Lower lobe of right lung (tissue), 2 donors: Measurements from ENCODE around the gene REV1. TPM values are rescaled to one million over a fixed set of nuclear protein-coding genes. Genes with fewer than 3 reads are reported as not detected.
"Not testable (repeated sequence)": the region's sequence is repeated elsewhere in the genome, so short reads cannot be mapped to it uniquely, and the experiment has no call there.

ENCODE experiments used
- ATAC-seq, 2 donors: fragments of 200-7000 bp; cut with Tn5 transposase; one replicate each; pipeline ENCODE4 v1.9.1; 2020 to 2022; ENCODE audit warnings: mild to moderate bottlenecking in 2 of 2, moderate library complexity in 2 of 2
- DNase-seq: peaks from one replicate; pipeline ENCODE4 v3.0.0-alpha.2; 2020
- H3K27ac ChIP-seq: fragments of 200-600 bp; one replicate; pipeline ENCODE4 v1.8.0; 2022
- H3K27me3 ChIP-seq: fragments of 200-600 bp; one replicate; pipeline ENCODE4 v1.8.0; 2022; ENCODE audit warnings: low read depth
- H3K36me3 ChIP-seq: fragments of 200-600 bp; one replicate; pipeline ENCODE4 v1.8.0; 2022; ENCODE audit warnings: mild to moderate bottlenecking
- H3K4me1 ChIP-seq: fragments of 200-600 bp; one replicate; pipeline ENCODE4 v1.8.0; 2022
- H3K4me3 ChIP-seq: fragments of 200-600 bp; one replicate; pipeline ENCODE4 v1.8.0; 2022; ENCODE audit warnings: mild to moderate bottlenecking
- H3K9me3 ChIP-seq: fragments of 200-600 bp; one replicate; pipeline ENCODE4 v1.8.0; 2022
- intact Hi-C: fragments of 100-400 bp; cut with DNase I; formaldehyde crosslinking; loops from one replicate; pipeline ENCODE4 v1.11.0; 2022
- total RNA-seq: library from RNA; stranded (reverse); fragmentation: NEBNext Ultra II Directional; extraction: Animal tissue kit (Norgen Biotek cat#: 25700); gene quantifications from one replicate; pipeline ENCODE4 v1.2.1, GENCODE V29; 2021
- TF ChIP-seq, protein P1 (sequence below): fragments of 200-600 bp; IDR thresholded peaks from one replicate; pipeline ENCODE4 v1.8.0; 2022; ENCODE audit warnings: antibody characterized with exemption, mild to moderate bottlenecking
- donor health status: DM: no; HTN: yes; CAD: no; lungs with severe emphysema.

The REV1 gene
- total RNA-seq, 1 donor from 2014 or later, result 50.7 TPM

DNA sequence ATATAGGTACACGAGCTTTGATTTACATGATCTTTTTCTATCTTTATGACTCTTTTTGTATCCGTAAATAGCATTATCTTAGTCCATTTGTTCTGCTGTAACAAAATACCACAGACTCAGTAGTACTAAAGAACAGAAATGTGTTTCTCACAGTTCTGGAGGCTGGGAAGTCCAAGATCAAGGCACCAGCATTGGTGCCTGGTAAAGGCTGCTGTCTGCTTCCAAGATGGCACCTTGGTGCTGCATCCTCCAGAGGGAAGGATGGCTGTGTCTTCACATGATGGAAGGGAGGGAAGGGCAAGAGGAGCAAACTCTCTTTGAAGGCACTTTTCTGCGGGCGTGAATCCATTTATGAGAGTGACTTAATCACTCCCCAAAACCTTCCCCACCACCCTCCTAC, 116.7 kb downstream of the REV1 start:
- H3K36me3 ChIP-seq, result peaks cover 98% of the 10 kb centered on the region

DNA sequence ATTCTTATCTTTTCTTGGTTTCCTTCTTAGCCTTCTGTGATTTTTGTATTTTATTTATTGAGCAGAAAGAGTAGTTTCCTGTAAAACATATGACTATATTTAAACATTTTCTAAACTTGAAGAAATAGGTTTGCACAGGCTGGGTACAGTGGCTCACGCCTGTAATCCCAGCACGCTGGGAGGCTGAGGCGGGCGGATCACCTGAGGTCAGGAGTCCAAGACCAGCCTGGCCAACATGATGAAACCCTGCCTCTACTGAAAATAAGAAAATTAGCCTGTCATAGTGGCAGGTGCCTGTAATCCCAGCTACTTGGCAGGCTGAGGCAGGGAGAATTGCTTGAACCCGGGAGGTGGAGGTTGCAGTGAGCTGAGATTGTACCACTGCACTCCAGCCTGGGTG, 121.0 kb downstream of the REV1 start:
- ATAC-seq, DNase-seq, intact Hi-C loops: not testable (repeated sequence)

More for the DNA sequence above, 116.7 kb downstream of the REV1 start:
- intact Hi-C loops, result no loop called here
- Histone ChIP-seq H3K27ac (no peak overlapping the region), H3K9me3 (no peaks in the 10 kb centered on the region), H3K27me3 (no peaks in the 10 kb centered on the region), H3K4me3 (no peak overlapping the region), H3K4me1 (no peaks in the 10 kb centered on the region)
- DNase-seq, result no peak
- TF ChIP-seq, protein P1, sequence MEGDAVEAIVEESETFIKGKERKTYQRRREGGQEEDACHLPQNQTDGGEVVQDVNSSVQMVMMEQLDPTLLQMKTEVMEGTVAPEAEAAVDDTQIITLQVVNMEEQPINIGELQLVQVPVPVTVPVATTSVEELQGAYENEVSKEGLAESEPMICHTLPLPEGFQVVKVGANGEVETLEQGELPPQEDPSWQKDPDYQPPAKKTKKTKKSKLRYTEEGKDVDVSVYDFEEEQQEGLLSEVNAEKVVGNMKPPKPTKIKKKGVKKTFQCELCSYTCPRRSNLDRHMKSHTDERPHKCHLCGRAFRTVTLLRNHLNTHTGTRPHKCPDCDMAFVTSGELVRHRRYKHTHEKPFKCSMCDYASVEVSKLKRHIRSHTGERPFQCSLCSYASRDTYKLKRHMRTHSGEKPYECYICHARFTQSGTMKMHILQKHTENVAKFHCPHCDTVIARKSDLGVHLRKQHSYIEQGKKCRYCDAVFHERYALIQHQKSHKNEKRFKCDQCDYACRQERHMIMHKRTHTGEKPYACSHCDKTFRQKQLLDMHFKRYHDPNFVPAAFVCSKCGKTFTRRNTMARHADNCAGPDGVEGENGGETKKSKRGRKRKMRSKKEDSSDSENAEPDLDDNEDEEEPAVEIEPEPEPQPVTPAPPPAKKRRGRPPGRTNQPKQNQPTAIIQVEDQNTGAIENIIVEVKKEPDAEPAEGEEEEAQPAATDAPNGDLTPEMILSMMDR, result no peak
- ATAC-seq, result no peak

DNA sequence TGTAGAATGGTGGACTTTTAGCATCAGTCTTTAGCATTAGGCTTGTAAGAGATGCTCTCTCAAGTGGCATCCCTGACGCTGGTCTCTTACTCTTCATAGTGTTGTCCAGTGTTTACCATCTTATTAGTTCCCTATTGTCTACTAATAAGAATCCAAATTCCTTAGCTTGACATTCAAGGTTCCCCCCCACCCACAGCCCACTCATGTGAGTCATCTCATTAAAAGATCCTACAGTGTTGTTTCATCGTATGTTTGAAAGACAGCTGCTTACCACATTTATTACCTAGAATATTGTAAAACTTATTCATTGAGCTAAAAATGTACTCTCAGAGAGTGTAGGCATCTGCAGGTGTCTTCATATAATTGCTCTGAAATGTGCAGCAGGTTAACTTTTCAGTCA, 124.2 kb downstream of the REV1 start:
- Histone ChIP-seq H3K27me3 (no peaks in the 10 kb centered on the region), H3K36me3 (peaks cover 94% of the 10 kb centered on the region), H3K27ac (no peak overlapping the region), H3K4me1 (no peaks in the 10 kb centered on the region), H3K4me3 (no peak overlapping the region), H3K9me3 (no peaks in the 10 kb centered on the region)
- no peak for ATAC-seq
- intact Hi-C loops, result no loop called here
- TF ChIP-seq, protein P1, result no peak
- DNase-seq, result no peak

More for the DNA sequence above, 121.0 kb downstream of the REV1 start:
- H3K27me3 ChIP-seq, H3K9me3 ChIP-seq, H3K27ac ChIP-seq, H3K4me3 ChIP-seq, H3K4me1 ChIP-seq: not testable (repeated sequence)
- peaks cover 100% of the 10 kb centered on the region for H3K36me3 ChIP-seq

DNA sequence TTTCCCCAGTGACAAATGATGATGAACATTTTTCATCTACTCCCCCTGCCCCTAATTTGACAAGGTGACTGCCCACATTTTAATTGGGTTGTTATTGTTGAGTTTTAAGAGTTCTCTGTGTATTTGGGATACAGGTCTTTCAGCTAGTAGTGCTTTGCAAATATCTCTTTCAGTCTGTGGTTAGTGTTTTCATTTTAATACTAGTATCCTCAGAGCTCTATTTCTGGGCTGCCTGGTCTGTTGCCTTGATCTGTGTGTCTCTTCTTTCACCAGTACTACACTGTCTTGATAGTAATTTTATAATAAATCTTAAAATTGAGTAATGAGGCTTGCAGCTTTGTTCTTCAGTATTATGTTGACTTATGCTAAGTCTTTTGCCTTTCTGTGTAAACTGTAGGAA, 133.0 kb downstream of the REV1 start:
- ATAC-seq (no peak), DNase-seq (no peak)
- TF ChIP-seq, protein P1, result no peak
- Histone ChIP-seq H3K27me3 (no peaks in the 10 kb centered on the region), H3K9me3 (no peaks in the 10 kb centered on the region), H3K4me3 (no peak overlapping the region), H3K4me1 (no peaks in the 10 kb centered on the region), H3K36me3 (peaks cover 18% of the 10 kb centered on the region), H3K27ac (no peak overlapping the region)
- intact Hi-C loops, result no loop called here

DNA sequence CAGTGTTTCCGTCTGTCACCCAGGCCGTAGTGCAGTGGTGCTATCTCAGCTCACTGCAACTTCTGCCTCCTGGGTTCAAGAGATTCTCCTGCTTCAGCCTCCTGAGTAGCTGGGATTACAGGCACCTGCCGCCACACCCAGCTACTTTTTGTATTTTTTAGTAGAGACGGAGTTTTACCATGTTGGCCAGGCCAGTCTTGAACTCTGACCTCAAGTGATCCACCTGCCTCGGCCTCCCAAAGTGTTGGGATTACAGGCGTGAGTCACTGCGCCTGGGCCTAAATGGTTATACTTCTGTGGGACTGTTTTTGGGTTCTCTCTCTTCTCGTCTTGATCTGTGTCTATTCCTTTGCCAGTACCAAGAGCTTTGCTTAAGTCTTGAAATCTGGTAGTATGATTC, 135.0 kb downstream of the REV1 start:
- H3K4me1 ChIP-seq, intact Hi-C loops, ATAC-seq, H3K9me3 ChIP-seq, H3K27ac ChIP-seq, H3K27me3 ChIP-seq, H3K36me3 ChIP-seq, H3K4me3 ChIP-seq, DNase-seq: not testable (repeated sequence)

DNA sequence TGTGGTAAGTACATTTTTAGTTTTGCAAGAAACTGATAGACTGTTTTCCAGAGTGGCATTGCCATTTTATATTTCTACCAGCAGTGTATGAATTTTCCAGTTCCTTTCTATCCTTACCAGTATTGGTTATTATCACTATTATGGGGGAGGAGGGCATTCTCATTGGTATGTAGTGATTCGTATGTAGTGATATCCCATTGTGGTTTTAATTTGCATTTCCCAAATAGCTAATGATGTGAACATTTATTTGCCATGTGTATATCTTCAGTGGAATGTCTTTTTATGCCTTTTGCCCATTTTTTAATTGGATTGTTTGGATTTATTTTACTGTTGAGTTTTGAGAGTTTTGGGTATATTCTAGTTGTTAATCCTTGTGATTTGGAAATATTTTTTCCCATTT, 135.7 kb downstream of the REV1 start:
- Histone ChIP-seq H3K4me1 (peaks cover 11% of the 10 kb centered on the region), H3K36me3 (no peaks in the 10 kb centered on the region), H3K9me3 (no peaks in the 10 kb centered on the region), H3K27ac (no peak overlapping the region), H3K4me3 (no peak overlapping the region), H3K27me3 (no peaks in the 10 kb centered on the region)
- intact Hi-C loops, result no loop called here
- TF ChIP-seq, protein P1, result no peak
- ATAC-seq (no peak), DNase-seq (no peak)

Other genes starting within 250 kb of the REV1 start
- not detected for gene LYG2, start 234.4 kb downstream of the REV1 start, total RNA-seq
- gene LYG1, start 188.8 kb downstream of the REV1 start, total RNA-seq, result 1.0 TPM
- gene TXNDC9, start 153.7 kb downstream of the REV1 start, total RNA-seq, result 23.4 TPM
- gene EIF5B, start 152.6 kb downstream of the REV1 start, total RNA-seq, result 31.0 TPM